NCI-H2107 (cell line): ENCODE results near the gene MT1B.

Experiments used
- DNase-seq: peaks from one replicate; lab custom pipeline; 2025; lab: John Stamatoyannopoulos, UW

MT1B gene

DNA sequence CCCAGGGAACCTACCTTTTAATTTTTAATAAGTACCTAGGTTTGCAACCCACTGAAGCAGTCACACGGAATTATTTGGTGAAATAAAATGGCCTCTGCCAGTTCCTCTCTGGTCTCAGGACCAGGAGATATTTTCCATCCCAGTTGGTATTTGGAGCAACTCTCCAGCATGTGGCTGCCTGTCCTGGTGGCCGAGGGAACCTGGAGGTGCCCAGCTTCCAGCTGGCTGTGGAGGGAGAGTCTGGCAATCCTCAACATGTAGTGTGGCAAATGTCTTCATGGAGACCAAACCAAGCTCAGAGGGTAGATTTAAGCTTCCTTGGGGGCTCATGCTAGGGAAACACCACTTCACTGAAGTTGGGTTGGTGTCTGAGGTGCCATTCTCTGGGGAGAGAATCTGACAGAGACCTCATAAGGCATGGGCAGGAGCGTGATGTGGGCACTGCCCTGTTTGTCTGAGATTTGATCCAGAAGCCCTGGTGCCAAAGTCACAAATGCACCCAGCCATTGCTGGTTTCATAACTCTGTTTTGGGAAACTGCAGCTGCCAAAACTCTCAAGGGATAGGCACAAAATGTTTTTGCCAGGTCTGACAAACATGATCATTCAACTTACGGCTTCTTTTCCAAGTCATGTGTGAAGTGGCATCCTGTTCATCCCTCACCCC lies 33.4 kb downstream of the MT1B start:
- no peak for DNase-seq

DNA sequence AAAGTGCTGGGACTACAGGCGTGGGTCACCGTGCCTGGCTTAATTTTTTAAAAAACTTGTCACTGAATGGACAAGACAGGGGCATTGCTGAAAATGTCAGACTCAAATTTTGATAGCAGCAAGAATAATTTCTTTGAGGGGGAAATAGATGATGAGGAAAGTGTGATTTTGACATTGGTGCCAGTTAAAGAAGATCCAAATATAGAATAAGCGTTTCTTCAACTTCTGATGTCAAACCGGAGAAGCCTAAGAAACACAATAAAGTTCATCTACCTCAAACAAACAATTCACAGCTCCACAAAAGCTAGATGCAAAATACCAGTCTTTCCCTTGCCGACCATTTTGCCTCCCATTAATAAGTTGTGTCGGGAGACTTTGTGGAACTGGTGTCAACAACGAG lies 35.1 kb downstream of the MT1B start:
- no peak for DNase-seq

DNA sequence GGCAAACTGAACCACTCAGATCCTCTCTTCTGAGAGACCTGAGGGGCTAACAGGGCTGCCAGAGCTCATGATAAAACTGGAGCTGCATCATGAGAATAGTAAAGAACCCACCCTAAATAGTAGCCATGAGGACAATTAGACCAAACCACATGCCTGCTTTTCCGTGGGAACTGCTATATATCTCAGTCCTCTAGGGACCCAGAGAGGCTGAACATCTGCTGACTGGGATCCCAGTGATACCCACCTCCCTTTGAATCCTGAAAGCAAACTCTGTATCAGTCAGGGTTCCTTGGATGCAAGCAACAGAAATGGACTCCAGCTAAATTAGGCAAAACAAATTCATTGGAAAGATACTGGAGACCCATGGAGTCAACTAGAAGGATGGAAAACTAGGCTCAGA lies 37.1 kb downstream of the MT1B start:
- no peak for DNase-seq

DNA sequence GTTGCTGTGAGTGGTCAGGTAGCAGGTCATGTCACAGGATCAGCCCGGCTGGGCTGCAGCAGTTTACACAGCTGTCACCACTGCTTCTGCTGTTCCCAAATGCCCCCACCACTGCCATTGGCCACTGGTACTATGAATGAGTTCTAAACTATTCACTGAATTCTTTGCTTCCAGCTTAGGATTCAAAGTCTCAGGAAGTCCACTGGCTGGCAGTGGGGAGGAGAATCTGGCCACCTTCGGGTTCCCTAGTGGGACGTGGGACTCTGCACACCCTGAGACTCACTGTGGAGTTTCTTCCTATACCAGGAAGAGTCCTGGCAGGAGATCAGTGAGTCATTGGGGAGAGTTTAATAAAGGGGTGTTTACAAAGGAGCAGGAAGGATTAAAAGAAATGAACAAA lies 37.5 kb downstream of the MT1B start:
- DNase-seq = no peak

DNA sequence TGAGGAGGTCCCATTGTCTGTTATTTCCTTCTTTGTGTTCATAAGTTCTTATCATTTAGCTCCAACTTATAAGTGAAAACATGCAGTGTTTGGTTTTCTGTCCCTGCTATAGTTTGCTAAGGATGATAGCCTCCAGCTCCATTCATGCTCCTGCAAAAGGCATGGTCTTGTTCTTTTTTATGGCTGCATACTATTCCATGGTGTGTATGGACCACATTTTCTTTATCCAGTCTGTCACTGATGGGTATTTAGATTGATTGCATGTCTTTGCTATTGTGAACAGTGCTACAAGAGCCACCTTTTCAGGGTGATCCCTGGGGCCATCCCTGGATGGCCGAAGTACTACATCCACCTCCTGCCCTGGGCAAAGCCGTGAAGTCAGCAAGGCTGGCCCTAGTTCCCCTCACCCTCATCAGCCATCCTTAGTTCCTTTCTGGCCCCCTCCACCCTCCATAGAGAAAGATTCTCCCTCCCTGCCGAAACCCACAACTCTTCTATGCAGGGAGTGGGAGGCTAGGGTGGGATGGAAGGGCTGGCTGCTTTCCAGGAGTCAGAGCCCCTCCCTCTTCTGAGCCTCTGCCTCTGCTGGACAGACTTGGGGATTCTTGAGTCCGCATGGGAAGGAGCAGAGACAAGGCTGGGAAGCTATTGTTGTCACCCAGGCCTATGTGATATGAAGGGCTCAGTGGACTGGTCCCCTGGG lies 38.9 kb downstream of the MT1B start:
- DNase-seq = no peak

DNA sequence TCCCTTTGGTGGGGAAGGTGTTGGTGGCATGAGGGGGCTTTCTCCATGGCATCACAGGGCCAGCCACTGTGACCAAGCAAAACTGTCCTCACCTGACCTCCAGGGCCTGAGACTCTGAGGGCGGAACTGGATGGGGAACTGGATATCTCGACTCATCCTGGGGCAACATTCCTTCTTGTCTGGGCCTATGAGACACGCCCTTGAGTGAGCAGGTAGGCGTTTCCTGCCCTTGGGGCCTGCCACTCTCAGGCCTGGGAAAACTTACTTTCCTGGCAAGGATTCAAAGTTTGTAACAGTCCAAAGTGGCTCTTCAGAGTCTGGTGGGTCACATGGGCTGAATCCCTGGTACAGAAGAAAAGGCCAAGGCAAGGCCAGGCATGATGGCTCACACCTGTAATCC lies 40.2 kb downstream of the MT1B start:
- no peak for DNase-seq

DNA sequence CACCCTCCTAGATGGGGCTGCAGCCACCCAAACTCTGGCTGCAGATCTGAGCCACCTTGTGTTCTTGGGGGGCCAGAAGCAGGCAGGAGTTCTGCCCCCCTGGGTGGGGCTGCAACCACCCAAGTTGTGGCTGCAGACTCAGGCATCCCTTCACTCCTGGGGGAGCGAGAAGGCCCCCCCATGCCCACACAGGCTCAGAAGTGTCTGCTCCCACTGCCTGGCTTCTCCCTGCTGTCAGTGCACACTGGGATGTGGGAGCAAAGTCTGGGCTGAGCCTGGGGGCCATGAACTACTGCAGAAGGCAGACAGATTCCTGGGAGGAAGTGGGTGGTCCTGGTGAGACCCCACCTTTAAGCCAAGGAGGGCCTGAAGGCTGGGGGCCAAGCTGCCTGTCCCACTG lies 43.6 kb downstream of the MT1B start:
- no peak for DNase-seq

DNA sequence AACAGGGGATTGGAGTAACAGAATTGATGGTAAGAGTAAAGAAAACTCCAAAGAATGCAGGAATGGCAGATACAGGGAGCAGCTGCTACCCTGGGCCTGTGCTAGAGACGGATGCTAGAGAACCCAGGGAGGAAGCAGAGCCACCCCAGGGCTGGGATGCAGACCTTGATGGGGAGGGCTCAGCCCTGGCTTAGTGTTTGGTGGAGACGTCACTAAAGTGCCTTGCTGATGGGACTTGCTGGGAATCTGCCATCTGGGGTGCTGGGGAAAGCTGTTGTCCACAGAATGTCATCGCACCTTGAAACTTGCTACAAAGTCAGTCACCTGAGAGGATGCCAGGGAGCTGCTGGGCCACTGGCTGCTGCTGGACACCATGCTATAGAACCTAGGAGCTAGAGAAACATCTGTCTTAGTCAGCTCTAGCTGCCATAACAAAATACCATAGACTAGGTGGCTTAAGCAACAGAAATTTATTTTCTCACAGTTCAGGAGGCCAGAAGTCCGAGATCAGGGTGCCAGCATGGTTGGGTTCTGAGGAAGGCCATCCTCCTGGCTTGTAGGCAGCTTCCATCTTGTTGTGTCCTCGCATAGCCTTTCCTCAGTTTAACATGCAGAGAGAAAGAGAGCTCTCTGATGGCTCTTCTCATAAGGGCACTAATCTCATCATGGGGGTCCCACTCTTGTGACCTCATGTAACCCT lies 45.9 kb downstream of the MT1B start:
- no peak for DNase-seq

DNA sequence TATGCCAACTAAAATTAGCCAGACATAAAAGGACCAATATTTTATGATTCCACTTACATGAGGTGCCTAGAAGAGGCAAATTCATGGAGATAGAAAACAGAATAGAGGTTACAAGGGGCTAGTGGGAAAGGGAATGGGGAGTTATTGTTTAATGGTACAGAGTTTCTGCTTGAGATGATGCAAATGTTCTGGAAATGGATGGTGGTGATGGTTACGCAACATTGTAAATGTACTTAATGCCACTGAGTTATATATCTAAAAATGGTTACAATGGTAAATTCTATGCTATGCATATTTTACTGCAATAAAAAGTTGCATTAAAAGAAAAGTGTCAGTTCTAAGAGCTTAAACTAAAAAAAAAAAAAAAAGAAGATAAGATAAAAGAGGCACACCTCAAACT lies 48.5 kb downstream of the MT1B start:
- DNase-seq = no peak

DNA sequence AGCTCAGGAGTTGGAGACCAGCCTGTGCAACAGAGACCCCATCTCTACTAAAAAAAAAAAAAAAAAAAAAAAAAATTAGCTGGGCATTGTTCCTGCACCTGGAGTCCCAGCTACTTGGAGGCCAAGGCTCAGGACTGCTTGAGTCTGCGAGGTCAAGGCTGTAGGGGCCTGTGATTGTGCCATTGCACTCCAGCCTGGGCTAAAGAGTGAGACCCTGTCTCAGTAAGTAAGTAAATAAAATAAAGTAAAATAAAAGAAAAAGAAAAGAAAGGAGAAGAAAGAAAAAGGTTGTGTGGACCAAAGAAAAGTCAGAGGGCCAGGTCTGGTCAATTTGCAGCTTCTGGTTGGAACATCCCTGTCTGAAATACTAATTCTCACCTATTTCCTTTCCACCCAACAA lies 48.9 kb downstream of the MT1B start:
- DNase-seq = no peak

DNA sequence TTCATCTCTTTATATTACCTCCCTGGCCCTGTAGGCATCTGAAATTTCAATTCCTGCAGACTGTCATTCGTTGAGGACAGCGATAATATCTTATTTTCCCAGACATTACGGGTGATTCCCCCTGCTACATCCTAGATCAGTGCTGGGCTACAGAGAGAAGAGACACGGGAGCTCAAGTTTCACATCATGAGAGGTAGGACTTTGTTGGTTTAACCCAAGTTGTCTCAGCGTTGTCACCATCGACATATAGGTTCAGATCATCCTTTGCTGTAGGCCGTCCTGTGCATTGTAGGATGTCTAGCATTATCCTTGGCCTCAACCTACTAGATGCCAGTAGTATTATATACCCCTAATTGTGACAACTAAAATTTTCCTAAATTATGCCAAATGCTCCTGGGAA lies 49.8 kb downstream of the MT1B start:
- no peak for DNase-seq
